Spinal cord (tissue), 10 donors: ENCODE results near the gene CYSTM1. TPM values are rescaled to one million over a fixed set of nuclear protein-coding genes. Genes with fewer than 3 reads are reported as not detected.

ENCODE experiments used
- DNase-seq, 6 donors: peaks; one replicate each; pipeline versions ENCODE4 v3.0.0 to v3.0.0-alpha.2; 2013 to 2015; ENCODE audit warnings: low spot score in 6 of 6, low read depth in 4 of 6
- H3K27ac ChIP-seq: one replicate; pipeline ENCODE4 v1.5.1; 2013; ENCODE audit warnings: low read depth, low read length, control low read depth
- H3K27me3 ChIP-seq: one replicate; pipeline ENCODE4 v1.6.1; 2013; ENCODE audit warnings: low read length; ENCODE audit not compliant: control insufficient read depth, insufficient read depth
- H3K36me3 ChIP-seq: one replicate; pipeline ENCODE4 v1.6.1; 2013; ENCODE audit warnings: low read length; ENCODE audit not compliant: control insufficient read depth, insufficient read depth
- H3K4me1 ChIP-seq: one replicate; pipeline ENCODE4 v1.6.1; 2013; ENCODE audit warnings: low read length; ENCODE audit not compliant: control insufficient read depth, insufficient read depth
- H3K4me3 ChIP-seq: one replicate; pipeline ENCODE4 v1.5.1; 2013; ENCODE audit warnings: low read depth, low read length, control low read depth
- H3K9me3 ChIP-seq: one replicate; pipeline ENCODE4 v1.6.1; 2013; ENCODE audit warnings: low read length; ENCODE audit not compliant: control insufficient read depth, insufficient read depth
- WGBS: methylation state at CpG from one replicate; pipeline ENCODE4 v1.1.5; 2013; ENCODE audit warnings: missing lambda C conversion rate; ENCODE audit not compliant: insufficient coverage; 5-methylcytosine and 5-hydroxymethylcytosine counted together
- polyA plus RNA-seq, 2 donors: library from polyadenylated mRNA; unstranded; fragments of 120-200 nt; gene quantifications; one replicate each; pipeline ENCODE4 v1.2.1, GENCODE V29; 2013; ENCODE audit not compliant: insufficient read length in 2 of 2
- total RNA-seq, 2 donors: library from RNA; depleted of rRNA in 1 of 2; stranded (reverse); fragments of 120-200 nt in 1 of 2; fragments of >200 nt in 1 of 2; gene quantifications; one replicate each; pipeline versions ENCODE4 v1.2.3 to v1.2.4, GENCODE V29; 2013 to 2014
- donor health status: healthy.

CYSTM1 gene
- total and polyA plus RNA-seq, 4 donors, result 12.7 to 42.0 (median 26.2) TPM

GRCh38 chr5:140266471-140267200, 91.6 kb downstream of the CYSTM1 start:
- Histone ChIP-seq H3K4me3 (no peak overlapping the region), H3K4me1 (no peaks in the 10 kb centered on the region), H3K27ac (no peak overlapping the region), H3K9me3 (no peaks in the 10 kb centered on the region), H3K36me3 (no peaks in the 10 kb centered on the region), H3K27me3 (no peaks in the 10 kb centered on the region)
- no peak for DNase-seq
- 98% methylated on average over 4 of the region's 6 CpGs for WGBS

- no peak overlapping the region for H3K4me3 ChIP-seq
- H3K27ac ChIP-seq, result no peak overlapping the region
- DNase-seq, result no peak
- WGBS, result 86% methylated on average over 2 of the region's 3 CpGs
- H3K27me3 ChIP-seq, result no peaks in the 10 kb centered on the region
- no peaks in the 10 kb centered on the region for H3K36me3 ChIP-seq
- no peaks in the 10 kb centered on the region for H3K9me3 ChIP-seq
- no peaks in the 10 kb centered on the region for H3K4me1 ChIP-seq
These were observed 92.2 kb downstream of the CYSTM1 start for GRCh38 chr5:140267201-140267540.

- WGBS, result 80% methylated on average over 1 of the region's 9 CpGs
- Histone ChIP-seq H3K27ac (no peak overlapping the region), H3K27me3 (no peaks in the 10 kb centered on the region), H3K4me3 (no peak overlapping the region), H3K4me1 (no peaks in the 10 kb centered on the region), H3K9me3 (no peaks in the 10 kb centered on the region), H3K36me3 (no peaks in the 10 kb centered on the region)
- DNase-seq, result no peak
These were observed 92.6 kb downstream of the CYSTM1 start for GRCh38 chr5:140267559-140268018.

GRCh38 chr5:140270008-140270407, 95.0 kb downstream of the CYSTM1 start:
- no peak for DNase-seq
- H3K4me3 ChIP-seq, result no peak overlapping the region
- H3K27me3 ChIP-seq, result no peaks in the 10 kb centered on the region
- H3K36me3 ChIP-seq, result no peaks in the 10 kb centered on the region
- no peaks in the 10 kb centered on the region for H3K9me3 ChIP-seq
- no peaks in the 10 kb centered on the region for H3K4me1 ChIP-seq
- H3K27ac ChIP-seq, result no peak overlapping the region

- no peak overlapping the region for H3K27ac ChIP-seq
- no peak for DNase-seq
- WGBS, result 86% methylated on average over 3 of the region's 6 CpGs
These were observed 98.5 kb downstream of the CYSTM1 start for GRCh38 chr5:140273401-140273877.

GRCh38 chr5:140275837-140276236, 100.8 kb downstream of the CYSTM1 start:
- no peaks in the 10 kb centered on the region for H3K4me1 ChIP-seq
- DNase-seq, result no peak
- H3K27me3 ChIP-seq, result no peaks in the 10 kb centered on the region
- no peak overlapping the region for H3K4me3 ChIP-seq
- H3K36me3 ChIP-seq, result peaks cover 4% of the 10 kb centered on the region
- no peaks in the 10 kb centered on the region for H3K9me3 ChIP-seq
- no peak overlapping the region for H3K27ac ChIP-seq

More at GRCh38 chr5:140273401-140273877, 98.5 kb downstream of the CYSTM1 start:
- Histone ChIP-seq H3K4me3 (no peak overlapping the region), H3K9me3 (no peaks in the 10 kb centered on the region), H3K27me3 (no peaks in the 10 kb centered on the region), H3K36me3 (no peaks in the 10 kb centered on the region), H3K4me1 (no peaks in the 10 kb centered on the region)

GRCh38 chr5:140282266-140282665, 107.3 kb downstream of the CYSTM1 start:
- no peak for DNase-seq
- Histone ChIP-seq H3K36me3 (peaks cover 4% of the 10 kb centered on the region), H3K4me3 (no peak overlapping the region), H3K27ac (peak overlapping the region; percentile 10), H3K9me3 (no peaks in the 10 kb centered on the region), H3K4me1 (no peaks in the 10 kb centered on the region), H3K27me3 (no peaks in the 10 kb centered on the region)
- WGBS, result no CpG with 5 or more reads among the region's 2 CpGs

GRCh38 chr5:140284013-140284412, 109.0 kb downstream of the CYSTM1 start:
- Histone ChIP-seq H3K9me3 (no peaks in the 10 kb centered on the region), H3K27ac (no peak overlapping the region), H3K36me3 (peaks cover 4% of the 10 kb centered on the region), H3K4me3 (no peak overlapping the region), H3K27me3 (no peaks in the 10 kb centered on the region), H3K4me1 (no peaks in the 10 kb centered on the region)
- WGBS, result 63% methylated on average over 1 of the region's 3 CpGs
- no peak for DNase-seq

- H3K9me3 ChIP-seq, result no peaks in the 10 kb centered on the region
- no peak overlapping the region for H3K4me3 ChIP-seq
- H3K27me3 ChIP-seq, result no peaks in the 10 kb centered on the region
- no peak overlapping the region for H3K27ac ChIP-seq
- no peaks in the 10 kb centered on the region for H3K4me1 ChIP-seq
- WGBS, result 90% methylated on average over 2 of the region's 5 CpGs
- no peaks in the 10 kb centered on the region for H3K36me3 ChIP-seq
- no peak for DNase-seq
These were observed 111.4 kb downstream of the CYSTM1 start for GRCh38 chr5:140286424-140286823.

- H3K27me3 ChIP-seq, result no peaks in the 10 kb centered on the region
- no peaks in the 10 kb centered on the region for H3K36me3 ChIP-seq
- peak in 2 of 6 donors; percentile 37 to 58 for DNase-seq
- WGBS, result no CpG with 5 or more reads among the region's 7 CpGs
- no peaks in the 10 kb centered on the region for H3K4me1 ChIP-seq
- no peak overlapping the region for H3K4me3 ChIP-seq
- H3K9me3 ChIP-seq, result no peaks in the 10 kb centered on the region
- H3K27ac ChIP-seq, result no peak overlapping the region
These were observed 113.0 kb downstream of the CYSTM1 start for GRCh38 chr5:140287801-140288521.
